Cardiac fibroblast (primary cell): Measurements from ENCODE around the gene ITGB1BP1.

Experiments used
- DNase-seq, 2 donors: peaks; one replicate each; pipeline versions ENCODE4 v3.0.0 to v3.0.0-alpha.2; 2010; ENCODE audit warnings: low read depth in 2 of 2
- H3K4me3 ChIP-seq, 2 donors: replicated peaks in 1 of 2; 1 replicate in 1 of 2; 2 replicates in 1 of 2; pipeline ENCODE4 v1.5.1; 2011; ENCODE audit warnings: low read depth in 2 of 2, low read length in 2 of 2, mild to moderate bottlenecking in 2 of 2, moderate library complexity in 1 of 2
- TF ChIP-seq, protein P1 (sequence below): IDR thresholded peaks from one replicate; pipeline ENCODE4 v1.5.1; 2011; ENCODE audit warnings: low read depth, mild to moderate bottlenecking, low read length, inconsistent platforms

The ITGB1BP1 gene

DNA sequence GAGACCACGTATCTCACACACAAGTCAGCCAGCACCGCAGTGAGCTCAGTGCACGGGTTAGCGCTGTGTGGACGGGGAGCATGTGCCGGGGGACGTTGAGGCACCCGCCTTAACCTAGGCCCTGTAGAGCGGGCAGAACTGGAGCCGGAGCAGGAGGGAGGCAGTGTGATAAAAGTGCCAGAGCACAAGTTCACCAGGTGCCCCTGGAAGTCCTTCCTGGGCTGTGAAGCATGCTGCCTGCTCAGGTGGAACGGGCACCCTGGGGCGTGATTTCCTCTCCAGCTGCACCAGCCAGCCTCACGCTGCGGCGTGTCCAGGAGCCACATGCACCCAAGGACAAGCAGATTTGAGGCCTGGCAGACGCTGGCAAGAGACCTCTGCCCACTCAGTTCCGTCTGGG, 50.3 kb downstream of the ITGB1BP1 start:
- H3K4me3 ChIP-seq = no peak overlapping the region
- no peak for DNase-seq

DNA sequence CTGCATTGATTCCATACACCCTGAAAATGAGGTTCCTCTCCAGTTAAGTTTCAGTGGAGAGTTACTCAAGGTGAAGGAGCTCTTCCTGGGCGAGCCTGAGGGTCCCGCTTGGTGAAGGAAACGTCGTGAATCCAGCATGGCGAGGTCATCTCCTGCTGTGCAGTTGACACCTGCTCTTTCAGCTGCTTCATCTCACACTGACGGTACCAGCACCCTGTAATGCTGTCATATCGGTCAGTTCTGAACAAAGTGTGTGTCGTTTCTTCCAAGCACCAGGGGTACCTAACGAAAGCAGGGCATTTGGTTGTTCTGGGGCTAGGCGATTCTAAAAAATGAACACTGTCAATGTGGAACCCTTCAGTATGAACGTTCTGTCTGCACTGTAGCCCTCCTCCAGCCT, 52.6 kb downstream of the ITGB1BP1 start:
- TF ChIP-seq, protein P1, sequence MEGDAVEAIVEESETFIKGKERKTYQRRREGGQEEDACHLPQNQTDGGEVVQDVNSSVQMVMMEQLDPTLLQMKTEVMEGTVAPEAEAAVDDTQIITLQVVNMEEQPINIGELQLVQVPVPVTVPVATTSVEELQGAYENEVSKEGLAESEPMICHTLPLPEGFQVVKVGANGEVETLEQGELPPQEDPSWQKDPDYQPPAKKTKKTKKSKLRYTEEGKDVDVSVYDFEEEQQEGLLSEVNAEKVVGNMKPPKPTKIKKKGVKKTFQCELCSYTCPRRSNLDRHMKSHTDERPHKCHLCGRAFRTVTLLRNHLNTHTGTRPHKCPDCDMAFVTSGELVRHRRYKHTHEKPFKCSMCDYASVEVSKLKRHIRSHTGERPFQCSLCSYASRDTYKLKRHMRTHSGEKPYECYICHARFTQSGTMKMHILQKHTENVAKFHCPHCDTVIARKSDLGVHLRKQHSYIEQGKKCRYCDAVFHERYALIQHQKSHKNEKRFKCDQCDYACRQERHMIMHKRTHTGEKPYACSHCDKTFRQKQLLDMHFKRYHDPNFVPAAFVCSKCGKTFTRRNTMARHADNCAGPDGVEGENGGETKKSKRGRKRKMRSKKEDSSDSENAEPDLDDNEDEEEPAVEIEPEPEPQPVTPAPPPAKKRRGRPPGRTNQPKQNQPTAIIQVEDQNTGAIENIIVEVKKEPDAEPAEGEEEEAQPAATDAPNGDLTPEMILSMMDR = no peak
- no peak for DNase-seq
- no peak overlapping the region for H3K4me3 ChIP-seq

More for the DNA sequence above, 50.3 kb downstream of the ITGB1BP1 start:
- TF ChIP-seq, protein P1 = no peak

- TF ChIP-seq, protein P1 = no peak
Observed at GRCh38 chr2:9366026-9366425, 57.3 kb downstream of the ITGB1BP1 start.

GRCh38 chr2:9365498-9366019, 57.8 kb downstream of the ITGB1BP1 start:
- no peak for DNase-seq
- TF ChIP-seq, protein P1 = no peak
- no peak overlapping the region for H3K4me3 ChIP-seq

More at GRCh38 chr2:9366026-9366425, 57.3 kb downstream of the ITGB1BP1 start:
- no peak overlapping the region for H3K4me3 ChIP-seq
- DNase-seq = no peak

- peak; percentile 60 to 62 for DNase-seq
Observed at GRCh38 chr2:9364791-9365497, 58.4 kb downstream of the ITGB1BP1 start.

GRCh38 chr2:9364373-9364772, 59.0 kb downstream of the ITGB1BP1 start:
- no peak overlapping the region for H3K4me3 ChIP-seq
- no peak for DNase-seq
- TF ChIP-seq, protein P1 = no peak

More at GRCh38 chr2:9364791-9365497, 58.4 kb downstream of the ITGB1BP1 start:
- TF ChIP-seq, protein P1 = no peak
- H3K4me3 ChIP-seq = no peak overlapping the region
